ENCODE results near the gene STAB2. TPM values are rescaled to one million over a fixed set of nuclear protein-coding genes. Genes with fewer than 3 reads are reported as not detected.

Gene STAB2
- polyA plus RNA-seq, 1 of the 3 experiments (the other 2 are of a cell fraction): not detected

DNA sequence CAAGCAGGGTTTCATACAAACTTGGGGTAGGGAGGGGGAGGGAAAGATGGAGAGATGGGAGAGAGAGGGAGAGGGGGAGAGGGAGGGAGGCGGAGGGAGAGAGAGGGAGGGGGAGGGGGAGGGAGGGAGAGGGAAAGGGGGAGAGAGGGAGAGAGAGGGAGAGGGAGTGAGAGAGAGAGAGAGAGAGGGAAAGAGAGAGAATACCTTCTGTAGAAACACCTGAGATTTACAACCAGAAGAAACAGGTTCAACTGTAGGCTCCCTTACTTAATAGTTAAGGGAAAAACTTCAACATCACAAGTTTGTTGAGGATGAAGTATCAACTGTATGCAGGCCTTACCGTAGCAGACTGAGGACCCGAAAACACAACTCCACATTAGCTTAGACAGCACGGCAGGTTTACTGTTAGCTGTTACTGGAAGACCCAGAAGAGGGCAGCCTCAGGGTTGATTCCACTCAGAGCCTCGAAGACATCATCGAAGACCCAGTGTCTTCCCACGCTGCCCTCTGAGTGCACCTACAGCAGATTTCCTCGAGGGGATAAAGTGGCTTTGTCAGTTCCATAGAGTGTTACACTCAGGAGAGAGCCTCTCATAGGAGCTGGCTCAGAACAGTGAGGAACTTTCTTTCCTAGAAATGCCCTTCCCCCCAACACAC, 181.5 kb downstream of the STAB2 start:
- H3K9ac ChIP-seq: no peak overlapping the region
- no peaks in the 10 kb centered on the region for H3K9me2 ChIP-seq
- H3F3A ChIP-seq (replicated peaks; ENCODE audit: insufficient read depth): peaks cover 3% of the 10 kb centered on the region
- DNase-seq: no peak
- CTCF ChIA-PET: no interaction called here
- no peaks in the 10 kb centered on the region for H3K9me3 ChIP-seq
- H3K4me2 ChIP-seq: no peak overlapping the region
- no peaks in the 10 kb centered on the region for H4K20me1 ChIP-seq (ENCODE audit: insufficient read depth)
- H3K4me3 ChIP-seq (ENCODE audit: low read depth in 2 of 2, low read length in 1 of 2): no peak overlapping the region
- H3K27ac ChIP-seq (ENCODE audit: low read depth in 2 of 2, low read length in 1 of 2): no peak overlapping the region
- peaks cover 13 to 28% of the 10 kb centered on the region in 2 experiments for H3K36me3 ChIP-seq (replicated peaks in 1 of 2; ENCODE audit: control insufficient read depth in 1 of 2, insufficient read depth in 2 of 2, low read length in 1 of 2)
- TF ChIP-seq PBX3 (IDR thresholded peaks at IDR 0.05) (no peak), RCOR1 (IDR thresholded peaks at IDR 0.05; ENCODE audit: low read length) (no peak), GATA2 (CRISPR knock-in tag; IDR thresholded peaks at IDR 0.05) (no peak), RFX5 (IDR thresholded peaks at IDR 0.05; ENCODE audit: low read length) (no peak), CHD2 (IDR thresholded peaks at IDR 0.05; ENCODE audit: low read length, partially characterized antibody) (no peak), RAD21 (IDR thresholded peaks at IDR 0.05; ENCODE audit: low read length) (no peak), TCF12 (IDR thresholded peaks at IDR 0.05) (no peak), TAF1 (IDR thresholded peaks at IDR 0.05; ENCODE audit: borderline replicate concordance, low read depth, low read length) (no peak), SIN3A (IDR thresholded peaks at IDR 0.05; ENCODE audit: borderline replicate concordance, low read depth, low read length) (no peak), GABPA (IDR thresholded peaks at IDR 0.05; ENCODE audit: low read depth) (no peak), YY1 (IDR thresholded peaks at IDR 0.05; ENCODE audit: low read depth) (no peak), NFIC (IDR thresholded peaks at IDR 0.05; ENCODE audit: borderline replicate concordance) (no peak), ELF1 (IDR thresholded peaks at IDR 0.05) (no peak), MEF2A (IDR thresholded peaks at IDR 0.05; ENCODE audit: borderline replicate concordance, low read depth) (no peak), NRF1 (IDR thresholded peaks at IDR 0.05; ENCODE audit: low read depth, low read length) (no peak), SMC3 (IDR thresholded peaks at IDR 0.05; ENCODE audit: low read depth, low read length) (no peak)
- TF ChIP-seq, protein P1, sequence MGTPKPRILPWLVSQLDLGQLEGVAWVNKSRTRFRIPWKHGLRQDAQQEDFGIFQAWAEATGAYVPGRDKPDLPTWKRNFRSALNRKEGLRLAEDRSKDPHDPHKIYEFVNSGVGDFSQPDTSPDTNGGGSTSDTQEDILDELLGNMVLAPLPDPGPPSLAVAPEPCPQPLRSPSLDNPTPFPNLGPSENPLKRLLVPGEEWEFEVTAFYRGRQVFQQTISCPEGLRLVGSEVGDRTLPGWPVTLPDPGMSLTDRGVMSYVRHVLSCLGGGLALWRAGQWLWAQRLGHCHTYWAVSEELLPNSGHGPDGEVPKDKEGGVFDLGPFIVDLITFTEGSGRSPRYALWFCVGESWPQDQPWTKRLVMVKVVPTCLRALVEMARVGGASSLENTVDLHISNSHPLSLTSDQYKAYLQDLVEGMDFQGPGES (IDR thresholded peaks at IDR 0.05; ENCODE audit: low read depth, low read length): no peak
- TF ChIP-seq, protein P2, sequence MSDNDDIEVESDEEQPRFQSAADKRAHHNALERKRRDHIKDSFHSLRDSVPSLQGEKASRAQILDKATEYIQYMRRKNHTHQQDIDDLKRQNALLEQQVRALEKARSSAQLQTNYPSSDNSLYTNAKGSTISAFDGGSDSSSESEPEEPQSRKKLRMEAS (IDR thresholded peaks at IDR 0.05; ENCODE audit: low read depth): no peak
- TF ChIP-seq, protein P3, sequence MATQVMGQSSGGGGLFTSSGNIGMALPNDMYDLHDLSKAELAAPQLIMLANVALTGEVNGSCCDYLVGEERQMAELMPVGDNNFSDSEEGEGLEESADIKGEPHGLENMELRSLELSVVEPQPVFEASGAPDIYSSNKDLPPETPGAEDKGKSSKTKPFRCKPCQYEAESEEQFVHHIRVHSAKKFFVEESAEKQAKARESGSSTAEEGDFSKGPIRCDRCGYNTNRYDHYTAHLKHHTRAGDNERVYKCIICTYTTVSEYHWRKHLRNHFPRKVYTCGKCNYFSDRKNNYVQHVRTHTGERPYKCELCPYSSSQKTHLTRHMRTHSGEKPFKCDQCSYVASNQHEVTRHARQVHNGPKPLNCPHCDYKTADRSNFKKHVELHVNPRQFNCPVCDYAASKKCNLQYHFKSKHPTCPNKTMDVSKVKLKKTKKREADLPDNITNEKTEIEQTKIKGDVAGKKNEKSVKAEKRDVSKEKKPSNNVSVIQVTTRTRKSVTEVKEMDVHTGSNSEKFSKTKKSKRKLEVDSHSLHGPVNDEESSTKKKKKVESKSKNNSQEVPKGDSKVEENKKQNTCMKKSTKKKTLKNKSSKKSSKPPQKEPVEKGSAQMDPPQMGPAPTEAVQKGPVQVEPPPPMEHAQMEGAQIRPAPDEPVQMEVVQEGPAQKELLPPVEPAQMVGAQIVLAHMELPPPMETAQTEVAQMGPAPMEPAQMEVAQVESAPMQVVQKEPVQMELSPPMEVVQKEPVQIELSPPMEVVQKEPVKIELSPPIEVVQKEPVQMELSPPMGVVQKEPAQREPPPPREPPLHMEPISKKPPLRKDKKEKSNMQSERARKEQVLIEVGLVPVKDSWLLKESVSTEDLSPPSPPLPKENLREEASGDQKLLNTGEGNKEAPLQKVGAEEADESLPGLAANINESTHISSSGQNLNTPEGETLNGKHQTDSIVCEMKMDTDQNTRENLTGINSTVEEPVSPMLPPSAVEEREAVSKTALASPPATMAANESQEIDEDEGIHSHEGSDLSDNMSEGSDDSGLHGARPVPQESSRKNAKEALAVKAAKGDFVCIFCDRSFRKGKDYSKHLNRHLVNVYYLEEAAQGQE (IDR thresholded peaks at IDR 0.05; ENCODE audit: low read depth, low read length): no peak
- TF ChIP-seq, protein P4, sequence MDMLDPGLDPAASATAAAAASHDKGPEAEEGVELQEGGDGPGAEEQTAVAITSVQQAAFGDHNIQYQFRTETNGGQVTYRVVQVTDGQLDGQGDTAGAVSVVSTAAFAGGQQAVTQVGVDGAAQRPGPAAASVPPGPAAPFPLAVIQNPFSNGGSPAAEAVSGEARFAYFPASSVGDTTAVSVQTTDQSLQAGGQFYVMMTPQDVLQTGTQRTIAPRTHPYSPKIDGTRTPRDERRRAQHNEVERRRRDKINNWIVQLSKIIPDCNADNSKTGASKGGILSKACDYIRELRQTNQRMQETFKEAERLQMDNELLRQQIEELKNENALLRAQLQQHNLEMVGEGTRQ (IDR thresholded peaks at IDR 0.05; ENCODE audit: borderline replicate concordance, low read depth, low read length): no peak
- POLR2A ChIA-PET: no interaction called here
- H3K79me2 ChIP-seq (ENCODE audit: insufficient read depth): no peaks in the 10 kb centered on the region
- no peak overlapping the region for H2AFZ ChIP-seq (ENCODE audit: low read depth)
- H3K27me3 ChIP-seq (ENCODE audit: insufficient read depth): no peaks in the 10 kb centered on the region
- H3K4me1 ChIP-seq (ENCODE audit: control insufficient read depth in 1 of 2, insufficient read depth in 2 of 2, low read depth in 1 of 2, low read length in 1 of 2): no peaks in the 10 kb centered on the region
- WGBS (ENCODE audit: low lambda C conversion rate): 82% methylated on average over 8 of the region's 8 CpGs

All from SK-N-SH (cell line).